Upper lobe of left lung (tissue), 6 donors: ENCODE results near the gene CPVL. TPM values are rescaled to one million over a fixed set of nuclear protein-coding genes. Genes with fewer than 3 reads are reported as not detected.

Source experiments
- ATAC-seq, 2 donors: fragments of 200-7000 bp; cut with Tn5 transposase; one replicate each; pipeline ENCODE4 v1.9.1; 2022; ENCODE audit warnings: mild to moderate bottlenecking in 2 of 2, moderate library complexity in 2 of 2; ENCODE audit not compliant: low FRiP score in 2 of 2
- DNase-seq, 2 donors: peaks; one replicate each; pipeline ENCODE4 v3.0.0-alpha.2; 2019 to 2020
- H3K27ac ChIP-seq, 4 donors: fragments of 200-600 bp; sonication (generic); one replicate each; pipeline ENCODE4 v1.5.1; 2016 to 2019
- H3K27me3 ChIP-seq, 4 donors: fragments of 200-600 bp; sonication (generic); one replicate each; pipeline ENCODE4 v1.5.1; 2017 to 2019
- H3K36me3 ChIP-seq, 4 donors: fragments of 200-600 bp; sonication (generic); one replicate each; pipeline ENCODE4 v1.5.1; 2016 to 2019
- H3K4me1 ChIP-seq, 4 donors: fragments of 200-600 bp; sonication (generic); one replicate each; pipeline ENCODE4 v1.5.1; 2018 to 2019
- H3K4me3 ChIP-seq, 4 donors: fragments of 200-600 bp; sonication (generic); one replicate each; pipeline ENCODE4 v1.5.1; 2017 to 2019; ENCODE audit warnings: mild to moderate bottlenecking in 2 of 4, moderate library complexity in 1 of 4
- H3K9me3 ChIP-seq, 4 donors: fragments of 200-600 bp; sonication (generic); one replicate each; pipeline ENCODE4 v1.5.1; 2018 to 2019
- CTCF ChIP-seq, 6 experiments: fragments of 450-650 bp in 4 of 6; fragments of 200-600 bp in 2 of 6; sonication (generic) in 2 of 6; IDR thresholded peaks; one replicate each; pipeline ENCODE4 v1.5.1; 2016 to 2019; ENCODE audit warnings: antibody characterized with exemption in 6 of 6
- EP300 ChIP-seq, 4 donors: sonication (generic); formaldehyde crosslinking; IDR thresholded peaks; one replicate each; pipeline ENCODE4 v1.5.1; 2017; ENCODE audit warnings: antibody characterized with exemption in 4 of 4, control low read depth in 2 of 4
- POLR2A ChIP-seq, 4 donors: fragments of 450-650 bp; IDR thresholded peaks; one replicate each; pipeline ENCODE4 v1.5.1; 2016 to 2017; ENCODE audit warnings: antibody characterized with exemption in 4 of 4, mild to moderate bottlenecking in 2 of 4
- POLR2AphosphoS5 ChIP-seq, 2 donors: sonication (generic); formaldehyde crosslinking; IDR thresholded peaks; one replicate each; pipeline ENCODE4 v1.5.1; 2017; ENCODE audit warnings: antibody characterized with exemption in 2 of 2
- WGBS, 2 donors: methylation state at CpG; one replicate each; pipeline ENCODE4 v1.1.5; 2017 to 2018; 5-methylcytosine and 5-hydroxymethylcytosine counted together
- total RNA-seq, 6 donors: library from RNA; depleted of rRNA in 4 of 6; stranded (reverse); fragments of >200 nt in 4 of 6; gene quantifications; one replicate each; pipeline versions ENCODE4 v1.1.0 to v1.2.1, GENCODE V29; 2016 to 2021
- donor health status: DM: no; HTN: no; CAD: no; lungs with moderate emphysema.
- donor health status: DM: no; HTN: yes; CAD: no; lungs with severe emphysema.

The CPVL gene
- total RNA-seq, 6 donors from 2014 or later: 4.6 to 47.4 (median 23.2) TPM

GRCh38 chr7:29013931-29014330 is 132.4 kb downstream of the CPVL start:
- no peak overlapping the region for H3K27ac ChIP-seq
- H3K27me3 ChIP-seq: no peaks in the 10 kb centered on the region
- 65 to 83% methylated on average over 3 of the region's 3 CpGs for WGBS, 2 donors
- DNase-seq (no peak), ATAC-seq (no peak)
- no peaks in the 10 kb centered on the region for H3K4me1 ChIP-seq
- no peak for TF ChIP-seq EP300 (IDR thresholded peaks at IDR 0.05)
- TF ChIP-seq POLR2A (IDR thresholded peaks at IDR 0.05): no peak
- no peak for TF ChIP-seq POLR2AphosphoS5 (IDR thresholded peaks at IDR 0.05)
- no peak for TF ChIP-seq CTCF (IDR thresholded peaks at IDR 0.05)
- no peaks in the 10 kb centered on the region for H3K36me3 ChIP-seq
- no peak overlapping the region for H3K4me3 ChIP-seq
- no peaks in the 10 kb centered on the region for H3K9me3 ChIP-seq

GRCh38 chr7:29013082-29013695 is 133.1 kb downstream of the CPVL start:
- TF ChIP-seq EP300 (IDR thresholded peaks at IDR 0.05) (no peak), CTCF (IDR thresholded peaks at IDR 0.05) (no peak), POLR2AphosphoS5 (IDR thresholded peaks at IDR 0.05) (no peak), POLR2A (IDR thresholded peaks at IDR 0.05) (no peak)
- H3K27me3 ChIP-seq: no peaks in the 10 kb centered on the region
- no peak overlapping the region for H3K4me3 ChIP-seq
- ATAC-seq: peak in 1 of 2 donors; percentile 72
- H3K36me3 ChIP-seq: no peaks in the 10 kb centered on the region
- no peak overlapping the region for H3K27ac ChIP-seq
- H3K4me1 ChIP-seq: no peaks in the 10 kb centered on the region
- no peak for DNase-seq
- H3K9me3 ChIP-seq: no peaks in the 10 kb centered on the region
- WGBS, 2 donors: 94 to 100% methylated on average over 1 of the region's 1 CpG

- Histone ChIP-seq H3K27me3 (no peaks in the 10 kb centered on the region), H3K4me3 (no peak overlapping the region), H3K36me3 (no peaks in the 10 kb centered on the region), H3K9me3 (no peaks in the 10 kb centered on the region), H3K4me1 (no peaks in the 10 kb centered on the region), H3K27ac (no peak overlapping the region)
- ATAC-seq (no peak), DNase-seq (no peak)
- 39 to 48% methylated on average over 1 of the region's 1 CpG for WGBS, 2 donors
- TF ChIP-seq EP300 (IDR thresholded peaks at IDR 0.05) (no peak), CTCF (IDR thresholded peaks at IDR 0.05) (no peak), POLR2AphosphoS5 (IDR thresholded peaks at IDR 0.05) (no peak), POLR2A (IDR thresholded peaks at IDR 0.05) (no peak)
Observed at GRCh38 chr7:29009947-29010346, 136.4 kb downstream of the CPVL start.

- DNase-seq (no peak), ATAC-seq (no peak)
- Histone ChIP-seq H3K4me1 (no peaks in the 10 kb centered on the region), H3K27ac (no peak overlapping the region), H3K4me3 (no peak overlapping the region), H3K9me3 (no peaks in the 10 kb centered on the region), H3K36me3 (no peaks in the 10 kb centered on the region), H3K27me3 (no peaks in the 10 kb centered on the region)
- TF ChIP-seq CTCF (IDR thresholded peaks at IDR 0.05): no peak
- no peak for TF ChIP-seq EP300 (IDR thresholded peaks at IDR 0.05)
- TF ChIP-seq POLR2AphosphoS5 (IDR thresholded peaks at IDR 0.05): no peak
- WGBS, 2 donors: 85 to 89% methylated on average over 2 of the region's 2 CpGs
Observed at GRCh38 chr7:29008590-29008989, 137.7 kb downstream of the CPVL start.

GRCh38 chr7:29007127-29007526 is 139.2 kb downstream of the CPVL start:
- WGBS, 2 donors: 73 to 76% methylated on average over 2 of the region's 2 CpGs
- no peaks in the 10 kb centered on the region for H3K9me3 ChIP-seq
- no peak for ATAC-seq
- no peak for DNase-seq
- H3K36me3 ChIP-seq: no peaks in the 10 kb centered on the region
- no peaks in the 10 kb centered on the region for H3K27me3 ChIP-seq
- TF ChIP-seq POLR2A (IDR thresholded peaks at IDR 0.05): no peak
- no peak for TF ChIP-seq EP300 (IDR thresholded peaks at IDR 0.05)
- TF ChIP-seq CTCF (IDR thresholded peaks at IDR 0.05): no peak
- no peak for TF ChIP-seq POLR2AphosphoS5 (IDR thresholded peaks at IDR 0.05)
- H3K4me3 ChIP-seq: no peak overlapping the region
- no peak overlapping the region for H3K27ac ChIP-seq
- H3K4me1 ChIP-seq: no peaks in the 10 kb centered on the region
